HG02623 (cell line): ENCODE measurements around the gene SP100.
A peak's percentile ranks its signal among the peaks of the same experiment; 100 is the strongest.

ENCODE experiments used
- ATAC-seq: cut with Tn5 transposase; IDR thresholded peaks from one replicate; pipeline ENCODE4 v1.9.1; 2021; ENCODE audit warnings: moderate library complexity; ENCODE audit not compliant: unreplicated experiment

Gene SP100

GRCh38 chr2:230521386-230521785, 105.4 kb downstream of the SP100 start:
- ATAC-seq, result no peak

DNA sequence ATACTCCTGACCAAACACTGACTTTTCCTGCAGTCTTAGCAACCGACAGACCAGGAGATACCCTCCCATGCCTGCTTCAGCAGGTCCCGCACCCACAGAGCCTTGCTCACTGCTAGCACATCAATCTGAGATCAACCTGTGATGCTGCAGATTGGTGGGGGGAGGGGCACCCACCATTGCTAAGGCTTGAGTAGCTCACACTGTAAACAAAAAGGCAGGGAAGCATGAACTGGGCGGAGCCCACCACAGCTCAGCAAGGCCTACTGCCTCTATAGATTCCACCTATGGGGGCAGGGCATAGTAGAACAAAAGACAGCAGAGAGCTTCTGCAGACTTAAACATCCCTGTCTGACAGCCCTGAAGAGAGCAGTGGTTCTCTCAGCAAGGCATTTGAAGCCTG, 109.7 kb downstream of the SP100 start:
- ATAC-seq, result no peak

- peak; percentile 67 for ATAC-seq
Measured at GRCh38 chr2:230537531-230537976, 121.6 kb downstream of the SP100 start.

DNA sequence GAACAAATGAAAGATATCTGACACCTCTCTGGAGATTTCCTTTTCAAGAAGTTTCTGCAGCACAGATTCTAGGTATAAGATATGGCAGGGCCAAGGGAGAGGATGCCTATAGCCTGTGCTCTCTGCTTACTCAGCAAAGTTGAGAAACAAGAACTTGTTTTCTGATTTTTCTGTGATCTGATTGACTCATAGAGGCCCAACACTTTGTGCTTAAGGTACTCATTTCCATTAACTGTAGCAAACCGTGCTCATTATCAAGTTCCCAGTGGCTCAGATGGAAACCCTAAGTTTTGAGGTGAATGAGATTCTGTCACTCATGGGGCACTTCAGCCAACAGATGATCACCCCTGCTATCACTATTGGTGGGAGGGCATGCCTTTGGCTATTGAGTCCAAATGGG, 124.3 kb downstream of the SP100 start:
- no peak for ATAC-seq

DNA sequence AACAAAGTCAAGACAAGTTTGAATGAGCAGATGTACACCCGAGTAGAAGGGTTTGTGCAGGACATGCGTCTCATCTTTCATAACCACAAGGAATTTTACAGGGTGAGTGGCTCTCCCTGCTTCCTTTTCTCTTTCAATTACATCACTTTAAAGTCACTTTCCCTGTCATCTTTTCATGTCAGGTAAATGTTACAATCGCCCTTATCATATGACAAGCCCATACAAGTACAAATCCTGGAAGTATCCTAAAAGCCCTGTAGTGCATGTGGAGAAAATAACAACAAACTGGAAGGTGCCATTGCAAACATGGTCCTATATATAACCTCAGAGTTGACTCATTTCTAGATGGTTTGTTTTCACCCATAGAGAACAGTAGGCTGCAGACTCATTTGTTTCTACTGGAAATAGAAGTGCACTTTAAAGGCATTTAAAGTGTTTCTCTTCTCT, 126.0 kb downstream of the SP100 start:
- peak; percentile 57 for ATAC-seq

GRCh38 chr2:230542751-230543150, 126.8 kb downstream of the SP100 start:
- ATAC-seq, result no peak

DNA sequence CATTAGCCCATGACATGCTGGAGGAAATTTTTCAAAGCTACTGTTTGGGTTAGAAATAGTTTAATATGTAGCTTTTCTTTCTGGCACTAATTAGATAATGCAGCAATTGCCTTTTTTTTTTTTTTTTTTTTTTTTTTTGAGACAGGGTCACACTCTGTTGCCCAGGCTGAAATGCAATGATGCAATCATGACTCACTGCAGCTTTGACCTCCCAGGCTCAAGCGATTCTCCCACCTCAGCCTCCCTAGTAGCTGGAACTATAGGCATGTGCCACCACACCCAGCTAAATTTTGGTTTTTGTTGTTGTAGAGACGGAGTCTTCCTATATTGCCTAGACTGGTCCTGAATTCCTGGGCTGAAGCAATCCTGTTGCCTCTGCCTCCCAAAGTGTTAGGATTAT, 136.2 kb downstream of the SP100 start:
- no peak for ATAC-seq

DNA sequence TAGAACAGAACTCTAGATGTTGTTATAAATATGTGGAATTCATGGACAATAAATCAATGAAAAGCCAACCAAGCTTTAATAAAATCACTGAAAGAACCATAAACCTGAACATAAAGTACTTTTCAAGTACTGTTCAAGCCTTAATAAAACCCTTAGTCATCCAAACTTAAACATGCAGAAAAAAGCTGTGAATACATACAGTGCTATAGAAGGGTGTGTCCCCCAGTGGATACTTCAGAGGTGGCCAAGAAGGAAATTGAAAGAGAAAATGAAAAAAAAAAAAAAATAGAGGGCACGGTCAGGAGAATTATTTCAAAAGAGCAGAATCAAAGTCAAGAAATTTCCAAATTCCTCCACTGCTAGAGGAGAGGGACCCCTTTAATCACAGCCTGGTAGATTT, 141.1 kb downstream of the SP100 start:
- no peak for ATAC-seq

DNA sequence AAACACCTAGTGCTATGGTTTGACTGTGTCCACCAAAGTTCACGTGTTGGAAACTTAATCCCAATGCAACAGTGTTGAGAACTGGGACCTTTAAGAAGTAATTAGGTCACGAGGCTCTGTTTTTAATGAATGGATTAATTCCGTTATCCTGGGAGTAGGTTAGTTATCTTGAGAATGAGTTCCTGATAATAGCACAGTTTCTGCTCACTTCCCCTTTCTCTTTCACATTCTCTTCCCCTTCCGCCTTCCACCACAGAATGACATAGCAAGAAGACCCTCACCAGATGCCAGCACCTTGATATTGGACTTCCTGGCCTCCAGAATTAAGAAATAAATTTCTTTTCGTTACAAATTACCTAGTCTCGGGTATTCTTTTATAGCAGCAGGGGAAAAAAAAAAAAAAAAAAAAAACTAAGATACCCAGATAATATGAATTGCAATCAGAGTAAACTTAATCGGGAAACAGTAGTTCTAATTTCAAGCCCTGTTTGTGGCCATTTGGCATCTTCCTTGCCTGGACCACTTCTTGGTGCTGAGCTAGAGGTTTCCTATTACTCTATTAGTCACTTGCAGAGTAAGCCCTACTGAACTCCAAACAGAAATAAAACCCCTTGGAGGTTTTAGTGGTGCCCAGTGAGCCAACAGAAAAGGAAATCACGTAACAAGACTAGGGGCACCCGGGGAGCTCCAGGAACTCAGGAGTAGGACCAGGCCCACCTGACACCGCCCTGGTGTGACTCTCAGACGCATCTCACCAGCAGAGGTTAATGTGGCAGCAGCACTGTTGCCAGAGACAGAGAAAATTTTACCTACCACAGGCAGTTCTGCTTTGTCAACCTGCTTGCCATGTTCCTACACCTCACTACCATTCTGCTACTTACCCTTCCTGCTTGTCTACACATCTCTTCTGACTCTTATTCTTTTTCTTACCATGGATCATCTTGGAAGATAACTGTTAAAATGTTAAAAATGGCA, 149.1 kb downstream of the SP100 start:
- ATAC-seq, result no peak

- ATAC-seq, result no peak
Measured at GRCh38 chr2:230569298-230569697, 153.3 kb downstream of the SP100 start.

- no peak for ATAC-seq
Measured at GRCh38 chr2:230570987-230571386, 155.0 kb downstream of the SP100 start.

DNA sequence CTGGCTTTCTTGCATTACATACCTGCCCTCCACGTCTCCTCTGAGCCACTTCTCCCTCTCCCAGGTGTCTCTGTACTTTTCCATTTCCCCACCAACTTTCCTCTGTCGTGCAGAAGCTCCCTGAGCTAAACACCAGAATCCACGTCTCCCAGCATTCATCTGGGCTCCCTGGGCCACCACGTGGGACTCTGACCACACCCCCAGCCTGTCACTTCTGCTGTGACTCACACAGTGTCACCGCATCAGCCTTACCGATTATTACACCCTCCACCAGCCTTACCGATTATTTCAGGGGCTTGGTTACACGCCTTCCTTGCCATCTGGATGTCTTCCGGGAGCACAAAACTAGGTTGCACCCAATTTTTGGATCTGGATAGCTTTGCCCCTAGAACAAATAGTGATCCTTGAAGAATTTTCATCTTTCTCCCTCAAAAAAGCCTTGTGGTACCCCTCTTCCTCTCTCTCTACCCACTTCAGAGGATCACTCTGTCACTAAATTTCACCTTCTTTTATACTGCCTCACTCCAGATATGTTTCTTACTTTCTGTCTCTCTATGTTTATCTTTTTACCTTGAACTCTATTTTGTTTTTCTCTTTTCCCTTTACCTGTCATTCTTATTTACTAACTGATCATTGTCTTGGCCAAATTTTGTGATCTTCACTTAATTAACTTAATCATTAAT, 159.8 kb downstream of the SP100 start:
- no peak for ATAC-seq

DNA sequence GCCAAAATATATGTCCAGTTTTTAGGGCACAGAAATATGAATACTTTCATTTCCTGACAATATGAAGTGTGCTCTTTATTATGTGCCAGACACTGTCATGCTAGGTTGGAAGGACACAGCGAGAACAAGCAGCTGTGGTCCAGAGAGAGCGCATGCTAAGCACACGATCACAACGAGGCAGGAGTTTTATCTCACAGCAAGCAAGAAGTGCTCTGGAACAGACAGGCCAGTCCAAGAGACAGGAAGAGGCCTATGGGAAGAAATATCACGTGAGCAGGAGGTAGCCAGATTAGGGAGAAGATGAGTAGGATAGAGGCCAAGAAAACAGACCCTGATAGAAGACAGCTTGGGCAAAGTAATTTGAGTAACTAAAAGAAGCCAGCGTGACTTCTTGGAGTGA, 161.1 kb downstream of the SP100 start:
- ATAC-seq, result no peak

DNA sequence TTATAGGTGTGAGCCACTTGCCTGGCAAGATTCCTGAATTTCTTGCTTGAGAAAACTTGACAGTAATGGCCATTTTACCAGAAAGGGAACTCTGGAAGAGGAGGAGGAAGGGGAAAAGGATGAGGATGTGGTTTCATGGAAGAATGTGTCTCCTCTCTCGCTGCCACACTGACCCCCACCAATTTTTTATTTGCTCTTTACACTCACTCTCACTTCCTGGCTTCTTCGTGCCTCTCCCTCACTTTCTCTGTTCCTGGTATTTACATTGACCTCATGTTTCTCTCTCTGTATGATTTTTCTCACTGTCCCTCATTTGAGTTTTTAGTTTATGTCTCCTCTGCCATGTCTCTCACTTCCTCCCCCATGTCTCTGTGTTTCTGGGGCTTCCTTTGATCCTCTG, 162.1 kb downstream of the SP100 start:
- no peak for ATAC-seq

- ATAC-seq, result peak; percentile 61
Measured at GRCh38 chr2:230582851-230583283, 166.9 kb downstream of the SP100 start.

GRCh38 chr2:230583581-230583980, 167.6 kb downstream of the SP100 start:
- ATAC-seq, result peak; percentile 41

GRCh38 chr2:230586328-230586982, 170.5 kb downstream of the SP100 start:
- no peak for ATAC-seq

GRCh38 chr2:230589025-230589424, 173.0 kb downstream of the SP100 start:
- peak; percentile 7 for ATAC-seq

- ATAC-seq, result peak; percentile 94
Measured at GRCh38 chr2:230589497-230590015, 173.6 kb downstream of the SP100 start.

DNA sequence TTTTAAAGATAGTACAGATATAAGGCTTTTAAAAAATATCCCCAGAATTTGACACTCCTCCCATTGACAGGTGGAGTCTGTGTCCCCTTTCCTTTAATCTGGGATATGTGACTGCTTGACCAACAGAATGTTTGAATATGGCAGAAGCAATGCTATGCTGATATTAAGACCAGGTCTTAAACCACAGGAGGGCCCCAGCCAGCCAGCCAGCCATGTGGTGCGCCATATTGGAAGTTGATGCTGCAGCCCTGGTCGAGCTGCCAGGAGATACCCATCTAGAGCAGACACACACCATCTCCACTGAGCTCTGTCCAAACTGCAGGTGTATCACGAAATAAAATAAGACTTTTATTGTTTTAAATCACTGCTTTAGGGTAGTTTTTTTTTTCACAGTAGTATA, 174.3 kb downstream of the SP100 start:
- ATAC-seq, result no peak

DNA sequence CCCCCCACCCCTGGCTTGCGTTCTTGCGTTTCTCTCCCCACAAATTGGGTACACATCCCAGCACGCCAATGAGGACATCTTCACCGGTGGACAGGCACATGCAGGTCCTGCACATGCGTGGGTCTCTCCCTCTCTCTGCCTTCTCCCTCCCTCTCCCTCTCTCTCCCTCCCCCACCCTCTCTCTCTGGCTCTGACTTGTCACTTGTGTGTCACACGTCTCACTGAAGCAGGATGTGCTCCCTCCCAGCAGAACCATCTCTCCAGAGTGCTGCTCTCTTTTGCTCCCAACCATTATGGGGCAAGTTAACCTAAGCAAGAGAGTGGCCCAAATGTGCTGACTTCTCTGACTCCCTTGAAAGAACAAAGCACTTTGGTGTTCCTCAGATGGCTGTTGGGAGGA, 175.8 kb downstream of the SP100 start:
- no peak for ATAC-seq
